Esophagus muscularis mucosa (tissue), 3 donors: ENCODE measurements around the gene DACH2.

Experiments
- CTCF ChIP-seq, 3 experiments: fragments of 200-600 bp in 2 of 3; fragments of 450-650 bp in 1 of 3; sonication (generic) in 2 of 3; IDR thresholded peaks; one replicate each; pipeline ENCODE4 v1.5.1; 2017 to 2019; ENCODE audit warnings: antibody characterized with exemption in 3 of 3, mild to moderate bottlenecking in 2 of 3, moderate library complexity in 1 of 3
- EP300 ChIP-seq: sonication (generic); formaldehyde crosslinking; IDR thresholded peaks from one replicate; pipeline ENCODE4 v1.6.1; 2017; ENCODE audit warnings: antibody characterized with exemption

DNA sequence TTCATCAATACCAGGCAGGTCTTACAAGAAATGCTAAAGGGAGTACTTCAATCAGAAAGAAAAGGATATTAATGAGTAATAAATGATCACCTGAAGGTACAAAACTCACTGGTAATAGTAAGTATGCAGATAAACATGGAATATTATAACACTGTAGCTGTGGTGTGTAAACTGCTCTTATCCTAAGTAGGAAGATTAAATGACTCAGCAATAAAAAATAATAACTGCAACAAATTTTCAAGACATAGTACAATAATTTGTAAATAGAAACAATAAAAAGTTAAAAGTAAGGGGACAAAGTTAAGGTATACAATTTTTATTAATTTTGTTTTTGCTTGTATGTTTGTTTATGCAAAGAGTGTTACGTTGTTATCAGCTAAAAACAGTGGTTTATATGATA lies 43.7 kb upstream of the DACH2 start:
- no peak for TF ChIP-seq EP300
- TF ChIP-seq CTCF (IDR thresholded peaks at IDR 0.05), result no peak
